ENCODE measurements around the gene LIPE.

The LIPE gene

DNA sequence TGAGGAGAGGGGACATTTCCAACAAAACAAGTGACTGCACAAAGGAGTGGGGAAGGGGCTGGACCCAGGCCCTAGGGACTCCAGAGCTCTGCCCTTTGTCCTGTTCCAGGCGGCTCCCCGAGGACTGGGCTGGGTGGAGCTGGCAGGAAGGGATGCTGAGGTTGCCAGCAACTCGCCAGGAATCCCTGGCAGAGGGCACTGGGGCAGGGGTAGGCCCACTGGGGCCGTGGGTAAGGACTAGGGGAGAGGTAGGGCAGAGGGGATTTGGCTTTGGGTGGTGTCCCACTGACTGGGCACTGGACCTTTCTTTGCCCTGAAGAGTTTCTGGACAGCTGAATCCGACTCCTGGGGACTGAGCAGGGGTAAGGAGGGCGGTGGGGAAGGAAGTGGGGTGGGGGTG, 7.9 kb downstream of the LIPE start:
- Histone ChIP-seq H3K36me3 (ENCODE audit: insufficient read depth, low read length) (peaks cover 11% of the 10 kb centered on the region), H3K4me2 (ENCODE audit: low read length) (no peak overlapping the region), H3K79me2 (ENCODE audit: insufficient read depth, low read length) (no peaks in the 10 kb centered on the region), H3K9me3 (ENCODE audit: low read length) (no peaks in the 10 kb centered on the region), H3F3A (ENCODE audit: insufficient read depth, low read length) (no peaks in the 10 kb centered on the region), H3K9me2 (ENCODE audit: low read depth, low read length) (no peaks in the 10 kb centered on the region), H3K4me3 (ENCODE audit: low read depth, low read length, poor library complexity, severe bottlenecking) (no peak overlapping the region), H2AFZ (ENCODE audit: low read length) (no peak overlapping the region), H3K27me3 (ENCODE audit: insufficient read depth, low read length) (no peaks in the 10 kb centered on the region), H4K20me1 (ENCODE audit: insufficient read depth, low read length) (no peaks in the 10 kb centered on the region), H3K4me1 (ENCODE audit: insufficient read depth, low read length, severe bottlenecking) (peaks cover 33% of the 10 kb centered on the region), H3K27ac (ENCODE audit: low read depth, low read length, poor library complexity, severe bottlenecking) (no peak overlapping the region), H3K9ac (ENCODE audit: low read length) (no peak overlapping the region)
- TF ChIP-seq CTCF (IDR thresholded peaks at IDR 0.05; ENCODE audit: low read length) (no peak), EZH2 (IDR thresholded peaks at IDR 0.05; ENCODE audit: borderline replicate concordance, low read length) (no peak)

- H3K4me1 ChIP-seq (ENCODE audit: insufficient read depth, low read length, severe bottlenecking): no peaks in the 10 kb centered on the region
- no peaks in the 10 kb centered on the region for H3F3A ChIP-seq (ENCODE audit: insufficient read depth, low read length)
- H3K27ac ChIP-seq (ENCODE audit: low read depth, low read length, poor library complexity, severe bottlenecking): no peak overlapping the region
- no peaks in the 10 kb centered on the region for H3K9me2 ChIP-seq (ENCODE audit: low read depth, low read length)
- H3K79me2 ChIP-seq (ENCODE audit: insufficient read depth, low read length): no peaks in the 10 kb centered on the region
- TF ChIP-seq EZH2 (IDR thresholded peaks at IDR 0.05; ENCODE audit: borderline replicate concordance, low read length) (no peak), CTCF (IDR thresholded peaks at IDR 0.05; ENCODE audit: low read length) (no peak)
- no peak overlapping the region for H3K4me2 ChIP-seq (ENCODE audit: low read length)
- no peak overlapping the region for H2AFZ ChIP-seq (ENCODE audit: low read length)
- H3K9me3 ChIP-seq (ENCODE audit: low read length): no peaks in the 10 kb centered on the region
- no peak overlapping the region for H3K9ac ChIP-seq (ENCODE audit: low read length)
- H4K20me1 ChIP-seq (ENCODE audit: insufficient read depth, low read length): no peaks in the 10 kb centered on the region
- peaks cover 24% of the 10 kb centered on the region for H3K36me3 ChIP-seq (ENCODE audit: insufficient read depth, low read length)
- no peaks in the 10 kb centered on the region for H3K27me3 ChIP-seq (ENCODE audit: insufficient read depth, low read length)
- no peak overlapping the region for H3K4me3 ChIP-seq (ENCODE audit: low read depth, low read length, poor library complexity, severe bottlenecking)
Observed at GRCh38 chr19:42412661-42413076, 14.5 kb downstream of the LIPE start.

DNA sequence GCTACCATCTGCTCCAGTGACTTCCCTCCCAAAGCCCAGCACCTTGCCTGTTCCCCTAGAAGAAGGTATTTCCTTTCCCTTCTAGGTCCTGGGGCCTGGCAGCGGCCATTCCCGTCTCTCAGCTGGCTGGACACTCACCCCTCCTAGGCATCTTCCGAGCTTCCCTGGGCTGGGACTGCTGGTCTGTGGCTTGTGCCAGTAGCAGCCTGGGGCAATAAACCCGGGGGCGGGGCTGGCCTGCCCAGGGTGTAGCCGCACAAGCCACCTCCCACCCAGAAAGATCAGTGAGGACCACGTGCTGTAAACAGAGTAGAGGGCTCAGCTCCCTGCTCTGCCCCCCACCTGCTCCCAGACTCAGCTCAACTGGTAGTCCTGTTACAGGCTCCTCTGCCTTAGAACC, 15.0 kb downstream of the LIPE start:
- H3K4me1 ChIP-seq (ENCODE audit: insufficient read depth, low read length, severe bottlenecking): no peaks in the 10 kb centered on the region
- H3K4me2 ChIP-seq (ENCODE audit: low read length): no peak overlapping the region
- no peaks in the 10 kb centered on the region for H4K20me1 ChIP-seq (ENCODE audit: insufficient read depth, low read length)
- no peak for TF ChIP-seq EZH2 (IDR thresholded peaks at IDR 0.05; ENCODE audit: borderline replicate concordance, low read length)
- TF ChIP-seq CTCF (IDR thresholded peaks at IDR 0.05; ENCODE audit: low read length): no peak
- no peak overlapping the region for H3K9ac ChIP-seq (ENCODE audit: low read length)
- no peaks in the 10 kb centered on the region for H3K79me2 ChIP-seq (ENCODE audit: insufficient read depth, low read length)
- no peaks in the 10 kb centered on the region for H3K9me2 ChIP-seq (ENCODE audit: low read depth, low read length)
- no peak overlapping the region for H3K4me3 ChIP-seq (ENCODE audit: low read depth, low read length, poor library complexity, severe bottlenecking)
- no peaks in the 10 kb centered on the region for H3K27me3 ChIP-seq (ENCODE audit: insufficient read depth, low read length)
- H3K27ac ChIP-seq (ENCODE audit: low read depth, low read length, poor library complexity, severe bottlenecking): no peak overlapping the region
- H3F3A ChIP-seq (ENCODE audit: insufficient read depth, low read length): no peaks in the 10 kb centered on the region
- H2AFZ ChIP-seq (ENCODE audit: low read length): no peak overlapping the region
- no peaks in the 10 kb centered on the region for H3K9me3 ChIP-seq (ENCODE audit: low read length)
- H3K36me3 ChIP-seq (ENCODE audit: insufficient read depth, low read length): peaks cover 28% of the 10 kb centered on the region

Measured in OCI-LY1 (cell line).